ENCODE data around the gene B4GALT6.

The B4GALT6 gene

GRCh38 chr18:31579375-31579774 lies 105.0 kb downstream of the B4GALT6 start:
- TF ChIP-seq, protein P1, sequence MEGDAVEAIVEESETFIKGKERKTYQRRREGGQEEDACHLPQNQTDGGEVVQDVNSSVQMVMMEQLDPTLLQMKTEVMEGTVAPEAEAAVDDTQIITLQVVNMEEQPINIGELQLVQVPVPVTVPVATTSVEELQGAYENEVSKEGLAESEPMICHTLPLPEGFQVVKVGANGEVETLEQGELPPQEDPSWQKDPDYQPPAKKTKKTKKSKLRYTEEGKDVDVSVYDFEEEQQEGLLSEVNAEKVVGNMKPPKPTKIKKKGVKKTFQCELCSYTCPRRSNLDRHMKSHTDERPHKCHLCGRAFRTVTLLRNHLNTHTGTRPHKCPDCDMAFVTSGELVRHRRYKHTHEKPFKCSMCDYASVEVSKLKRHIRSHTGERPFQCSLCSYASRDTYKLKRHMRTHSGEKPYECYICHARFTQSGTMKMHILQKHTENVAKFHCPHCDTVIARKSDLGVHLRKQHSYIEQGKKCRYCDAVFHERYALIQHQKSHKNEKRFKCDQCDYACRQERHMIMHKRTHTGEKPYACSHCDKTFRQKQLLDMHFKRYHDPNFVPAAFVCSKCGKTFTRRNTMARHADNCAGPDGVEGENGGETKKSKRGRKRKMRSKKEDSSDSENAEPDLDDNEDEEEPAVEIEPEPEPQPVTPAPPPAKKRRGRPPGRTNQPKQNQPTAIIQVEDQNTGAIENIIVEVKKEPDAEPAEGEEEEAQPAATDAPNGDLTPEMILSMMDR (IDR thresholded peaks at IDR 0.05; ENCODE audit: low read length, missing control alignments) = no peak
- DNase-seq (ENCODE audit: low read depth) = no peak

DNA sequence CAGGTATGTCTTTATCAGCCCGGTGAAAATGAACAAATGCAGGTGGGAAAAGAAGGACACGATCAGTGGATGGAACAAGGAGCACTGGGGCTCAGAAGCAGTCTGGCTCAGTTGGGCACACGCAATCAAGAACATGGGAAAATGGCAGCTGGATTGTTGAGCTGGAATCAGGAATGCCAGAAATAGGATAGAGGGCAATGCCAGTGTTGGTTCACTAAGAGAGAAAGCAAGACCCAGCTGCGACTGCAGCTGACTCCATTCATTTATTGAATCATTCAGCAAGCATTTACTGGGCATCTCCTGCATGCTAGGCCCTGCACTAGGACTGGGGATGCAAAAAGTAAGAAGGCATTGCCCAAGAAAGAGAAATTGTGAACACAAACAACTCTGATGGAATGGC lies 106.3 kb downstream of the B4GALT6 start:
- DNase-seq (ENCODE audit: low read depth) = no peak
- no peak overlapping the region for H3K4me3 ChIP-seq (replicated peaks; ENCODE audit: low read depth, low read length)
- TF ChIP-seq, protein P1 (IDR thresholded peaks at IDR 0.05; ENCODE audit: low read length, missing control alignments) = no peak

More at GRCh38 chr18:31579375-31579774, 105.0 kb downstream of the B4GALT6 start:
- no peak overlapping the region for H3K4me3 ChIP-seq (replicated peaks; ENCODE audit: low read depth, low read length)

DNA sequence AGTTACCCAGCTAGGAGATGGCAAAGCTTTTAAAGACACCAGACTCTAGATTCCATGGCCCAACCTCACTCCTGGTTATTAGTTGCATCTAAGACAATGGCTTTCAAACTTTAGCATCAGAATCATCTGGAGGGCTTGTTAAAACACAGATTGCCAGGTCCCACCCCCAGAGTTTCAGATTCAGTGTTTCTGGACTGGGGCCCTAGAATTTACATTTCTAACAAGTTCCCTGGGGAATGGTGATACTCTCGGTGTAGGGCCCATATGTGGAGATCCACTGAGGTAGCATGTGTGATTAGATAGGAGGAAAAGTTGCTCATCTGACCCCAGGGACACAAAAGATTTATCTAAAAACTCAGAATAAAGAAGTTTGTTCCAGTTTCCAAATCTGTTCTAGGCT lies 107.2 kb downstream of the B4GALT6 start:
- H3K4me3 ChIP-seq (replicated peaks; ENCODE audit: low read depth, low read length) = no peak overlapping the region
- TF ChIP-seq, protein P1 (IDR thresholded peaks at IDR 0.05; ENCODE audit: low read length, missing control alignments) = no peak
- DNase-seq (ENCODE audit: low read depth) = no peak

- no peak overlapping the region for H3K4me3 ChIP-seq (replicated peaks; ENCODE audit: low read depth, low read length)
- TF ChIP-seq, protein P1 (IDR thresholded peaks at IDR 0.05; ENCODE audit: low read length, missing control alignments) = no peak
- no peak for DNase-seq (ENCODE audit: low read depth)
Measured at GRCh38 chr18:31576670-31577069, 107.7 kb downstream of the B4GALT6 start.

DNA sequence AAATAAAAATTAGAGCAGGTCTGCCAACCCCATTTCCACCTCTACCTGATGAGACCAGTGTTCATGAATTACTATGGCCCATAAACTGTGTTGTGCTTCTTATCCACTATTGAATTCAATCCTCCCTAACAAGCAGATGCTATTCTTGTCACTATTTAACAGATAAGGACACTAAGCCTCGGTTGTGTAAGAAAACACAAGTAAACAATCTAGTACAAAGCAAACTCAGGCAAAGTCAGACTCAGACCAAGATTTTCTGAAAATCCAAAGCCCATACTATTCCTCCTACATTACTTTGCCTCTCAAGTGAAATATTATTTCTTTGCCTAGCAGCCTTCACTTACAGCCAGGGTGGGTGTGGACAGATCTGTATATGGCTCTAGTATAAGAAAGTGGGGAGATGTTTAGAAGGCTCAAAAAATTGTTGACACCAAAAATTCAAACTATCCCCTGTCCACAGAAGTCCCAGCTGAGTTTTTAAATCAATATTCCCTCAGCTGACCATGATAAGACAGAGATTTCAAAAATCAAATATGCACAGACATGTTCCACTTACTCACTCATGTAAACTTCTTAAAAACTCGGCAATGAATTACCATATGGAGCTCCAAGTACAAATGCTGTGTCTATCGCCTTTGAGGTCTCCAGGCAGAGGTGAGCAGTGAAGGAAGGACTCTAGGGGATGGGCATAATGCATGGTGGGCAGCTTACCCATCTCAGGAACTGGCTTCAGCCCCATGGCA lies 108.7 kb downstream of the B4GALT6 start:
- no peak for DNase-seq (ENCODE audit: low read depth)
- TF ChIP-seq, protein P1 (IDR thresholded peaks at IDR 0.05; ENCODE audit: low read length, missing control alignments) = no peak
- no peak overlapping the region for H3K4me3 ChIP-seq (replicated peaks; ENCODE audit: low read depth, low read length)

DNA sequence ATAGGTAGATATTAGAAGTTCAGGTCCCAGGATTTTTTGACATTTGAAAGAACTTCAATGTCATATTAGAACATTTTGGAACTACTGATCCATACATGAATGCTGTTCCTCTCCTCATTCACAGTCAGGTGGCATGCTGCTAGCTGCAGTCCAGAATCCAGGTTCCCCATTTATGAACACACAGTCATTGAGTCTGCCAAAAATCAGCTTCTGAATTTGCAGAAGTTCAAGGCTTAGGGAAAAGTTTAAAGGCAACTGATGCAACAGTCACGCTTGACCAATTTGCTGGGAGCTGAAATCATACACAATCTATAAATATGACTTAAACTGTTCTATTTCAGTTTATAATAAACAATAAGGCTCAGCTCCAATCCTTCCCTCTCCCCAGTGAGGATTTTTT lies 110.0 kb downstream of the B4GALT6 start:
- H3K4me3 ChIP-seq (replicated peaks; ENCODE audit: low read depth, low read length) = no peak overlapping the region
- TF ChIP-seq, protein P1 (IDR thresholded peaks at IDR 0.05; ENCODE audit: low read length, missing control alignments) = no peak
- DNase-seq (ENCODE audit: low read depth) = no peak
